Measurements from ENCODE around the gene DBT.
"Not testable (repeated sequence)": the region's sequence is repeated elsewhere in the genome, so short reads cannot be mapped to it uniquely, and the experiment has no call there.

The DBT gene

GRCh38 chr1:100265931-100266740 lies 16.5 kb upstream of the DBT start, which contains the start of gene RTCA:
TSS of gene RTCA (plus strand) at chr1:100266216. CDS start at chr1:100266376, 160 bp downstream.
- Mint-ChIP-seq H3K27me3 (no peaks in the 10 kb centered on the region), H3K4me1 (peaks cover 29% of the 10 kb centered on the region), H3K27ac (peak within 1 kb of the TSS; percentile 96), H3K4me3 (peak within 1 kb of the TSS; percentile 100), H3K9me3 (no peaks in the 10 kb centered on the region), H3K36me3 (peaks cover 27% of the 10 kb centered on the region)
- ATAC-seq (ENCODE audit: low read depth): peak; percentile 94
- peak; percentile 88 to 89 for DNase-seq (ENCODE audit: low spot score in 2 of 2)

DNA sequence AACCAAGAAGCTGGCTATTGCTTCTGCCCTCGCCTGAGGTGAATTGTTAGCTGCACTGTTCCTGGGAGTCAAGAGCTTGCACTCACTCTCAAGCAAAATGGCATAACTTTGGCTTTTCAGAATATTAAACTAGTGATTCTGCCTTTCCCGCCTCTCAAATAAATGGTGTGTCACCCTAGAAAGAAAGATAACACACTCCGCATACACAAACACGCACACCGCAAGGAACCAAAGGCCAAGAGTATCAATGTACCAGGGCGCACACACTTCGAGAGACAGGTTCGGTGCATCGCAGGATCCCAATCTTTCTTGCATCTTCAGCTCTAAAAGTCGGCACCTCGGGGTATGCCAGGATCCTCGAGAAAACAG lies 15.9 kb upstream of the DBT start:
- Mint-ChIP-seq H3K4me1 (peaks cover 25% of the 10 kb centered on the region), H3K27me3 (no peaks in the 10 kb centered on the region), H3K36me3 (peaks cover 22% of the 10 kb centered on the region), H3K9me3 (no peaks in the 10 kb centered on the region), H3K27ac (peak overlapping the region; percentile 96), H3K4me3 (peak overlapping the region; percentile 100)
- peak; percentile 21 for ATAC-seq (ENCODE audit: low read depth)
- DNase-seq (ENCODE audit: low spot score in 2 of 2): no peak

DNA sequence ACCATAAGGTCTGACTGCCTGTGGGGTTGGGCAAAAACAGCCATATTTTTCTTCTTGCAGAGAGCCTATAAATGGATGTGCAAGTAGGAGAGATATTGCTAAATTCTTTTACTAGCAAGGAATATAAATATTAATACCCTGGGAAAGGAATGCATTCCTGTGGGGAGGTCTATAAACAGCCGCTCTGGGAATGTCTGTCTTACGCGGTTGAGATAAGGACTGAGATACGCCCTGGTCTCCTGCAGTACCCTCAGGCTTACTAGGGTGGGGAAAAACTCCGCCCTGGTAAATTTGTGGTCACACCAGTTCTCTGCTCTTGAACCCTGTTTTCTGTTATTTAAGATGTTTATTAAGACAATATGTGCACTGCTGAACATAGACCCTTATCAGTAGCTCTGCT lies 14.4 kb upstream of the DBT start:
- not testable (repeated sequence) for H3K27ac Mint-ChIP-seq; DNase-seq (ENCODE audit: low spot score in 2 of 2); H3K4me3 Mint-ChIP-seq; ATAC-seq (ENCODE audit: low read depth); H3K9me3 Mint-ChIP-seq; H3K27me3 Mint-ChIP-seq
- peaks cover 15% of the 10 kb centered on the region for H3K36me3 Mint-ChIP-seq
- H3K4me1 Mint-ChIP-seq: peaks cover 21% of the 10 kb centered on the region

GRCh38 chr1:100261686-100262085 lies 12.1 kb upstream of the DBT start:
- H3K36me3 Mint-ChIP-seq: peaks cover 14% of the 10 kb centered on the region
- no peak overlapping the region for H3K4me3 Mint-ChIP-seq
- no peak overlapping the region for H3K27ac Mint-ChIP-seq
- H3K4me1 Mint-ChIP-seq: peaks cover 17% of the 10 kb centered on the region
- ATAC-seq (ENCODE audit: low read depth) (no peak), DNase-seq (ENCODE audit: low spot score in 2 of 2) (no peak)
- no peaks in the 10 kb centered on the region for H3K9me3 Mint-ChIP-seq
- H3K27me3 Mint-ChIP-seq: no peaks in the 10 kb centered on the region

GRCh38 chr1:100258427-100258826 lies 8.8 kb upstream of the DBT start:
- not testable (repeated sequence) for H3K27ac Mint-ChIP-seq; H3K9me3 Mint-ChIP-seq; H3K4me1 Mint-ChIP-seq; H3K36me3 Mint-ChIP-seq; ATAC-seq (ENCODE audit: low read depth); DNase-seq (ENCODE audit: low spot score in 2 of 2); H3K4me3 Mint-ChIP-seq; H3K27me3 Mint-ChIP-seq

DNA sequence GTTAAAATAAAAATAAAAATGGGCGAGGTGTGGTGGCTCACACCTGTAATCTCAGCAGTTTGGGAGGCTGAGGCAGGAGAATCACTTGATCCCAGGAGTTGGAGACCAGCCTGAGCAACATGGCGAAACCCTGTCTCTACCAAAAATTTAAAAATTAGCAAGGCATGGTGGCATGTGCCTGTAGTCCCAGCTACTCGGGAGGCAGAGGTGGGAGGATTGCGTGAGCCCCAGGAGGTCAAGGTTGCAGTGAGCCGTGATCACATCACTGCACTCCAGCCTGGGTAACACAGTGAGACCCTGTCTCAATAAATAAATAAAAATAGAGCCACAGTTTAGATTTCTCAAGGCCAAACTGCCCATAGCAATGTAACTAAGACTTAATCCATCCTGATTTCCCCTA lies 6.6 kb upstream of the DBT start:
- DNase-seq (ENCODE audit: low spot score in 2 of 2); ATAC-seq (ENCODE audit: low read depth); H3K4me1 Mint-ChIP-seq; H3K4me3 Mint-ChIP-seq; H3K36me3 Mint-ChIP-seq; H3K9me3 Mint-ChIP-seq; H3K27me3 Mint-ChIP-seq; H3K27ac Mint-ChIP-seq: not testable (repeated sequence)

DNA sequence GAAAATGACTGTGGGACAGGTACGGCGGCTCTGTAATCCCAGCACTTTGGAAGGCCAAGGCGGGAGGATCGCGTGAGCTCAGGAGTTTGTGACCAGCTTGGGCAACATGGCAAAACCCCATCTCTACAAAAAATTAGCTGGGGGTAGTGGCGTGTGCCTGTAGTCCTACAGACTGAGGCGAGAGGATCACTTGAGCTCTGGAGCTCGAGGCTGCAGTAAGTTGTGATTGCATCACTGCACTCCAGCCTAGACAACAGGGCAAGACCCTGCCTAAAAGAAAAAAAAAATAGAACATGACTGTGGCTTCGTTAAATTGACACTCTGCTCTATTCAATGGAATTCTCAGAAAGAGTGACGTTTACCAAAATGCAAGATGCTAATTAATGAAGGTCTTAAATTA lies 3.9 kb upstream of the DBT start:
- DNase-seq (ENCODE audit: low spot score in 2 of 2): no peak
- H3K4me3 Mint-ChIP-seq: no peak overlapping the region
- H3K27me3 Mint-ChIP-seq: no peaks in the 10 kb centered on the region
- H3K4me1 Mint-ChIP-seq: peaks cover 4% of the 10 kb centered on the region
- H3K36me3 Mint-ChIP-seq: no peaks in the 10 kb centered on the region
- no peak for ATAC-seq (ENCODE audit: low read depth)
- H3K9me3 Mint-ChIP-seq: no peaks in the 10 kb centered on the region
- no peak overlapping the region for H3K27ac Mint-ChIP-seq

GRCh38 chr1:100252901-100253300 lies 3.3 kb upstream of the DBT start:
- H3K9me3 Mint-ChIP-seq: no peaks in the 10 kb centered on the region
- H3K4me3 Mint-ChIP-seq: no peak overlapping the region
- H3K36me3 Mint-ChIP-seq: no peaks in the 10 kb centered on the region
- H3K27me3 Mint-ChIP-seq: no peaks in the 10 kb centered on the region
- DNase-seq (ENCODE audit: low spot score in 2 of 2) (no peak), ATAC-seq (ENCODE audit: low read depth) (no peak)
- peaks cover 4% of the 10 kb centered on the region for H3K4me1 Mint-ChIP-seq
- H3K27ac Mint-ChIP-seq: no peak overlapping the region

- H3K4me3 Mint-ChIP-seq: no peak overlapping the region
- no peak overlapping the region for H3K27ac Mint-ChIP-seq
- H3K4me1 Mint-ChIP-seq: peaks cover 8% of the 10 kb centered on the region
- peaks cover 3% of the 10 kb centered on the region for H3K36me3 Mint-ChIP-seq
- no peaks in the 10 kb centered on the region for H3K9me3 Mint-ChIP-seq
- no peaks in the 10 kb centered on the region for H3K27me3 Mint-ChIP-seq
- ATAC-seq (ENCODE audit: low read depth): no peak
- no peak for DNase-seq (ENCODE audit: low spot score in 2 of 2)
These were observed 1.2 kb upstream of the DBT start for GRCh38 chr1:100250807-100251206.

DNA sequence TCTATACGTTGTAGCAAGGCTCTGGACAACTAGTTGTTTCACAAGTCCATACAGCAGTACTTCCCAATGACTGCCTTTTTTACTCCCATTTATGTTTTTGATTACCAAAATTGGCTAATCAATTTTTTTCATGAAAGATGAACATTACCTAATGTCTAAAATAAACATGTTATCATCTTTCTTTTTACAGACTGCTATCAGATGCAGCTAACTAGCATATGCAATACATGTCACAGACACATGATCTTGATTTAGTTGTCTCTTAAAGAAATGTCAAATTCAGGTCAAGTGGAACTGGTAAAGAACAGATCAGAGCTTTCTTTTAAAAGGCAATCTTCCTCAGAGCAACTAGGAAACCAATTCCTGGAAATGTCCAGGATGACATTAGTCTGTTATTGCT lies 630 bp upstream of the DBT start:
- Mint-ChIP-seq H3K4me1 (peaks cover 8% of the 10 kb centered on the region), H3K36me3 (peaks cover 3% of the 10 kb centered on the region), H3K9me3 (no peaks in the 10 kb centered on the region), H3K27me3 (no peaks in the 10 kb centered on the region), H3K27ac (no peak overlapping the region), H3K4me3 (no peak overlapping the region)
- ATAC-seq (ENCODE audit: low read depth) (no peak), DNase-seq (ENCODE audit: low spot score in 2 of 2) (no peak)

DNA sequence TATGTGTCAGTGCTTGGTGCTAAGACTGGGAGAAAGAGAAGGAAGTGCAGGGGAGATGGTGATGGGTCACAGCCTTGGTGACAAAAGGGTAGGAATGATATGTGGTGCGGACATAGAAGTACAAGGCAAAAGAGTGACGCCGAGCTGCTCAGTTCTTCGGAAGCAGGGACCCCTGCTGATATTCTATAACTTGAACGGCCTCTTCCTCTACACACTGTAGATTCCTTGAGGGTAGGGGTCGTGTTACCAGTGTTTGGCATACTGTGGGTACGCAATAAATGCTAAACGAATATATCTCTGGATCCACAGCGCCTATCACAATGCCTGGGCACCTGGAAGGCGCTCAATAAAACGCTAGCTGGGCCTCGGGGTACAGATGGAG lies 488 bp downstream of the DBT start:
- no peaks in the 10 kb centered on the region for H3K9me3 Mint-ChIP-seq
- no peaks in the 10 kb centered on the region for H3K27me3 Mint-ChIP-seq
- peaks cover 3% of the 10 kb centered on the region for H3K36me3 Mint-ChIP-seq
- H3K4me3 Mint-ChIP-seq: no peak overlapping the region
- no peak overlapping the region for H3K27ac Mint-ChIP-seq
- H3K4me1 Mint-ChIP-seq: peaks cover 11% of the 10 kb centered on the region
- DNase-seq (ENCODE audit: low spot score in 2 of 2) (no peak), ATAC-seq (ENCODE audit: low read depth) (no peak)

DNA sequence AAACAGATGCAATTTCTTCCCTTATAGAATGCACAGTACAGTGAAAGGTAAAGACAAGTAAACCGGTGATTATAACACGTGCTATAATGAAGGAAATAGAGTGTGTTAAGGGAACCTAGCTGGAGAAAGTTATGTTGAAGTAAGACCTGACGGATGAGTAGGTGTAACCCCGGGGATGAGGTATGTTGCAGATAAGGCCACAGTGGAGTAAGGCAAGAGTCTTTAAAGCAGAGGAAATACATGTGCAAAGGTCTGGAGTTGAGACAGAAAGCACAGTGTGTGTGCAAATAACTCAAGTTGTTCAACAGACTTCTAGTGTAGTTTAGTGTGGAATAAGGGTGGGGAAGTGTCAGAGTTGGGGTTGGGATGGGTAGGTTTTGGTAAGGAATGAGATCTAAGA lies 2.9 kb downstream of the DBT start:
- H3K27ac Mint-ChIP-seq: no peak overlapping the region
- H3K4me3 Mint-ChIP-seq: no peak overlapping the region
- peaks cover 11% of the 10 kb centered on the region for H3K4me1 Mint-ChIP-seq
- no peak for DNase-seq (ENCODE audit: low spot score in 2 of 2)
- no peak for ATAC-seq (ENCODE audit: low read depth)
- H3K27me3 Mint-ChIP-seq: no peaks in the 10 kb centered on the region
- H3K9me3 Mint-ChIP-seq: no peaks in the 10 kb centered on the region
- peaks cover 6% of the 10 kb centered on the region for H3K36me3 Mint-ChIP-seq

DNA sequence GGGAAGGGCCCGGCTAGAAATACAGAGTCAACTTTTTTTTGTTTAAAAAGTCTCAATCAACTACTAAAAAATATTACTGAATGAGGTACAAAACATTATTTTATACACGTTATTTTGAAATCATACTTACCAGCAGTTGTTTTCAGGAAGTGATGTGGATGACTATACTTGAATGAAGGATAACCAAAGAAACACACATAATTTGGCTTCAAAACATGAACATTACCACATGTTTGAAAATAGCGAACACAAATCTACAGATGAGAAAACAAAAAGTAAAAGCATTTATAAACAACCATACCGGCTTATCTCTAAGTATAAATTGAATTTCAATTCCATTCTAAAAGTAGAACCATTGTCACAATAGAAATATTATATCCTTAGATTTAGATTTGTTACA lies 9.0 kb downstream of the DBT start:
- Mint-ChIP-seq H3K4me1 (peaks cover 7% of the 10 kb centered on the region), H3K27me3 (no peaks in the 10 kb centered on the region), H3K27ac (no peak overlapping the region), H3K4me3 (no peak overlapping the region), H3K9me3 (no peaks in the 10 kb centered on the region), H3K36me3 (peaks cover 20% of the 10 kb centered on the region)
- DNase-seq (ENCODE audit: low spot score in 2 of 2) (no peak), ATAC-seq (ENCODE audit: low read depth) (no peak)

DNA sequence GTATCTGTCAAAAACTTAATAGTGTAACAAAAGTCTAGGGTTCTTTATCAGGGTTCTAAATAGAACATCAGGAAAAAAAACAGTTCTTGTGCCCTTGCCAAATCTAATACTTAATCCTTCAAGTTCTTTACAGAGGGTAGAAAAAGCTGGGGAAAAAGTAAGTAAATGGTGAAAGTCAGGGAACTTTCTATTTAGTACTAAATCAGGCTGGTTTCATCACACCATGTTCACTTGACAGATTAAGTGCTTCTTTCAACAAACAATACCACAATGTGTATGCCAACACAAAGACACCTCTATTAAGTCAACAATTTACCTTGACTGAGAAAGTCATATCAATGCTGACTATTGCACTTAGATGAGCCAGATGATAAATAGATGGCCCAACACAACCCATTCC lies 9.7 kb downstream of the DBT start:
- DNase-seq (ENCODE audit: low spot score in 2 of 2) (no peak), ATAC-seq (ENCODE audit: low read depth) (no peak)
- H3K27ac Mint-ChIP-seq: no peak overlapping the region
- peaks cover 7% of the 10 kb centered on the region for H3K4me1 Mint-ChIP-seq
- H3K27me3 Mint-ChIP-seq: no peaks in the 10 kb centered on the region
- H3K4me3 Mint-ChIP-seq: no peak overlapping the region
- peaks cover 20% of the 10 kb centered on the region for H3K36me3 Mint-ChIP-seq
- H3K9me3 Mint-ChIP-seq: no peaks in the 10 kb centered on the region

DNA sequence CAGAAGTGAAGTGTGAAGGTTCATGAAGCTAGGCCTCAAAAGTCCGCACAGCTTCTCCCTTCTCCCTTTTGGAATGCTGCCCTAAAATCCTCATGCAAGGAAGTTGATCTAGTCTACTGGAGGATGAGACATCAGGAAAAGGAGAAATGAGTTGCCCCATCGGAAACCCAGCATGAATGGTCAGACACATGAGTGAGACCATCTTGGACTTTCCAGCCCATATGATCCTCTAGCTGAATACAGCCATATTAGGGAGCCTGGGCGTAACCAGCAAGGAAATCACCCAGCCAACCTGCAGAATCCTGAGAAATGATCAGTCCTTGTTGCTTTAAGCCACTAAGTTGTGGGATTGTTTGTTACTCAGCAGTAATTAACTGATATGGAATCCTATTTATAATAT lies 12.5 kb downstream of the DBT start:
- H3K9me3 Mint-ChIP-seq: no peaks in the 10 kb centered on the region
- no peaks in the 10 kb centered on the region for H3K27me3 Mint-ChIP-seq
- no peak overlapping the region for H3K27ac Mint-ChIP-seq
- H3K4me3 Mint-ChIP-seq: no peak overlapping the region
- peaks cover 4% of the 10 kb centered on the region for H3K4me1 Mint-ChIP-seq
- ATAC-seq (ENCODE audit: low read depth): no peak
- peaks cover 24% of the 10 kb centered on the region for H3K36me3 Mint-ChIP-seq
- no peak for DNase-seq (ENCODE audit: low spot score in 2 of 2)

All from memory B cell (primary cell).